ENCODE measurements around the gene DEDD2.
A peak's percentile ranks its signal among the peaks of the same experiment; 100 is the strongest.

Gene DEDD2

DNA sequence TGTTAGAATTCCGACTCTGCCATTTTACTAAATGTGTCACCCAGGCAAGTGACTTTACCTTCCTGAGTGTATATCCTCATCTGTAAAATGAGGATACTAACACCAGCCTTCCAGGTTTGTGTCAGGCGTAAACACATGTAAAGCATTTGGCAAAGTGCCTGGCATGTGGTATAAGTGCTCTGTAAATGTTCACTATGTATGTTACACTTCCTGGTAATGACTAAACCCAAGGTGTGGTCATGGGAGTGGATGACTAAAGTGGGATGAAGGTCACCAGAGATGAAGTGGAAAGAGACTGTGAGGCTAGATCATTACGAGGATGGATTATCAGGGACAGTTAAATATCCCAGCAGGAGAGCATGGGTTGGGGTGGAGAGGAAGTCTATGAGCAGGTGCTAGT is 25.6 kb downstream of the DEDD2 start:
- Histone ChIP-seq H3K36me3 (ENCODE audit: control insufficient read depth, insufficient read depth, low read length) (peaks cover 2% of the 10 kb centered on the region), H3K27me3 (replicated peaks; ENCODE audit: control insufficient read depth, insufficient read depth, low read length) (no peaks in the 10 kb centered on the region), H3K4me3 (replicated peaks; ENCODE audit: low read depth, low read length) (no peak overlapping the region)
- DNase-seq (ENCODE audit: extremely low read depth, insufficient read length) = no peak
- no peak for TF ChIP-seq CTCF (IDR thresholded peaks at IDR 0.05; ENCODE audit: insufficient read depth, low read length, poor library complexity, severe bottlenecking)

GRCh38 chr19:42191330-42191729 is 26.1 kb downstream of the DEDD2 start:
- Histone ChIP-seq H3K36me3 (ENCODE audit: control insufficient read depth, insufficient read depth, low read length) (peaks cover 2% of the 10 kb centered on the region; the same call in 1 of the 2 replicates), H3K27me3 (replicated peaks; ENCODE audit: control insufficient read depth, insufficient read depth, low read length) (no peaks in the 10 kb centered on the region), H3K4me3 (replicated peaks; ENCODE audit: low read depth, low read length) (no peak overlapping the region)
- TF ChIP-seq CTCF (IDR thresholded peaks at IDR 0.05; ENCODE audit: insufficient read depth, low read length, poor library complexity, severe bottlenecking) = no peak
- no peak for DNase-seq (ENCODE audit: extremely low read depth, insufficient read length)

DNA sequence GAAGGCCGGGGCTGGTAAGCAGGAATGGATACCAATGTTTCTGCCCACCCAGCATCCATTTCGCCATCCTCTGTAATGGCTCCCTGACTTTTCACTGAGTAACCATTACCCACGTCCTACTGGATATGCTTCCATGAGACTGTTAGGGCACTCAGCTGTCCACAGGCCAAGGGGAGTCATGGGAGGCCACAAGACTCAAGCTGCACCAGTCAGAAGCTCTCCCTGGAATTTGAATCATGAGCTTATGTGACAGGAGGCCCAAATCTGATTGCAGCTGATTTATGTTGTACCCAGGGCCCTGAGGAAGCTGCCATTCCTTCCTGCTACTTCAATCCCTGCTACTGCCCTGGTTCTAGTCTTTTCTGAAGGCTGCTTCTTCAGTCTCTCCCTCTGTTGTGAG is 28.3 kb downstream of the DEDD2 start:
- Histone ChIP-seq H3K36me3 (ENCODE audit: control insufficient read depth, insufficient read depth, low read length) (no peaks in the 10 kb centered on the region), H3K4me3 (replicated peaks; ENCODE audit: low read depth, low read length) (no peak overlapping the region), H3K27me3 (replicated peaks; ENCODE audit: control insufficient read depth, insufficient read depth, low read length) (no peaks in the 10 kb centered on the region)
- no peak for DNase-seq (ENCODE audit: extremely low read depth, insufficient read length)
- TF ChIP-seq CTCF (IDR thresholded peaks at IDR 0.05; ENCODE audit: insufficient read depth, low read length, poor library complexity, severe bottlenecking) = no peak

DNA sequence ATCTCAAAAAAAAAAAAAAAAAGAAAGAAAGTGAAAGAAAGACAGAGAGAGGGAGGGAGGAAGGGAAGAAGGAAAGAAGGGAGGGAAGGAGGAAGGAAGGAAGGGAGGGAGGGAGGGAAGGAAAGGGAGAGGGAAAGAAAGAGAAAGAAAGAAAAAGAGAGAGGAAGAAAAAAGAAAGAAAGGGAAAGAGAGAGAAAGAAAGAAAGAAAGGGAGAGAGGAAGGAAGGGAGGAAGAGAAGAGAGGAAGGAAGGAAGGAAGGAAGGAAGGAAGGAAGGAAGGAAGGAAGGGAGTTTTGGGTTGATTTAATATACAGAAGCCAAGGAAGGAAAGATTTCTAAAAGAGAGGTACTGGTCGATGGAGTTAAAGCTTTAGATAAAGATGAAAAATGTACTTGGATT is 28.8 kb downstream of the DEDD2 start:
- H3K36me3 ChIP-seq (ENCODE audit: control insufficient read depth, insufficient read depth, low read length) = no peaks in the 10 kb centered on the region
- no peak overlapping the region for H3K4me3 ChIP-seq (replicated peaks; ENCODE audit: low read depth, low read length)
- no peak for TF ChIP-seq CTCF (IDR thresholded peaks at IDR 0.05; ENCODE audit: insufficient read depth, low read length, poor library complexity, severe bottlenecking)
- no peak for DNase-seq (ENCODE audit: extremely low read depth, insufficient read length)
- H3K27me3 ChIP-seq (replicated peaks; ENCODE audit: control insufficient read depth, insufficient read depth, low read length) = no peaks in the 10 kb centered on the region

- Histone ChIP-seq H3K4me3 (replicated peaks; ENCODE audit: low read depth, low read length) (no peak overlapping the region), H3K27me3 (replicated peaks; ENCODE audit: control insufficient read depth, insufficient read depth, low read length) (no peaks in the 10 kb centered on the region; the same call in 1 of the 2 replicates), H3K36me3 (ENCODE audit: control insufficient read depth, insufficient read depth, low read length) (no peaks in the 10 kb centered on the region)
- no peak for DNase-seq (ENCODE audit: extremely low read depth, insufficient read length)
- no peak for TF ChIP-seq CTCF (IDR thresholded peaks at IDR 0.05; ENCODE audit: insufficient read depth, low read length, poor library complexity, severe bottlenecking)
These were observed 32.2 kb downstream of the DEDD2 start for GRCh38 chr19:42185277-42185676.

GRCh38 chr19:42184401-42184861 is 33.0 kb downstream of the DEDD2 start:
- DNase-seq (ENCODE audit: extremely low read depth, insufficient read length) = no peak
- H3K4me3 ChIP-seq (replicated peaks; ENCODE audit: low read depth, low read length) = no peak overlapping the region
- peak; percentile 86 for TF ChIP-seq CTCF (IDR thresholded peaks at IDR 0.05; ENCODE audit: insufficient read depth, low read length, poor library complexity, severe bottlenecking)
- no peaks in the 10 kb centered on the region; the same call in none of the 2 replicates for H3K27me3 ChIP-seq (replicated peaks; ENCODE audit: control insufficient read depth, insufficient read depth, low read length)
- no peaks in the 10 kb centered on the region for H3K36me3 ChIP-seq (ENCODE audit: control insufficient read depth, insufficient read depth, low read length)

Data from GM06990 (cell line).